ENCODE data around the gene DAAM2. TPM values are rescaled to one million over a fixed set of nuclear protein-coding genes. Genes with fewer than 3 reads are reported as not detected.

The DAAM2 gene
- polyA plus RNA-seq, 1 of the 3 experiments (the other 2 are of a cell fraction), result 0.20 TPM

- peaks cover 0 to 3% of the 10 kb centered on the region in 2 experiments; a peak in 2 of 4 replicates for H3K4me1 ChIP-seq (ENCODE audit: control insufficient read depth in 1 of 2, insufficient read depth in 2 of 2, low read depth in 1 of 2, low read length in 1 of 2)
- WGBS (ENCODE audit: low lambda C conversion rate), result 40% methylated on average over 5 of the region's 5 CpGs
- ChIA-PET POLR2A (no interaction called here), CTCF (interaction anchor here (1.4 kb wide), 1 partner anchor 11 kb away, joined by 3 read pairs; no protein-coding TSS in a partner anchor)
- no peaks in the 10 kb centered on the region for H3K79me2 ChIP-seq (ENCODE audit: insufficient read depth)
- no peaks in the 10 kb centered on the region for H4K20me1 ChIP-seq (ENCODE audit: insufficient read depth)
- no peaks in the 10 kb centered on the region for H3K27me3 ChIP-seq (ENCODE audit: insufficient read depth)
- no peak overlapping the region for H3K4me2 ChIP-seq
- H3K9ac ChIP-seq, result no peak overlapping the region
- TF ChIP-seq GABPA (IDR thresholded peaks at IDR 0.05; ENCODE audit: low read depth) (no peak), TAF1 (IDR thresholded peaks at IDR 0.05; ENCODE audit: borderline replicate concordance, low read depth, low read length) (no peak)
- no peaks in the 10 kb centered on the region for H3F3A ChIP-seq (replicated peaks; ENCODE audit: insufficient read depth)
- H2AFZ ChIP-seq (ENCODE audit: low read depth), result no peak overlapping the region
- no peaks in the 10 kb centered on the region for H3K36me3 ChIP-seq (replicated peaks in 1 of 2; ENCODE audit: control insufficient read depth in 1 of 2, insufficient read depth in 2 of 2, low read length in 1 of 2)
- H3K9me2 ChIP-seq, result no peaks in the 10 kb centered on the region
- no peak overlapping the region for H3K27ac ChIP-seq (ENCODE audit: low read depth in 2 of 2, low read length in 1 of 2)
- no peaks in the 10 kb centered on the region for H3K9me3 ChIP-seq
- no peak for DNase-seq
- no peak overlapping the region for H3K4me3 ChIP-seq (ENCODE audit: low read depth in 2 of 2, low read length in 1 of 2)
Measured at GRCh38 chr6:39948199-39948791, 156.1 kb downstream of the DAAM2 start.

- no peak overlapping the region for H3K4me3 ChIP-seq (ENCODE audit: low read depth in 2 of 2, low read length in 1 of 2)
- no peak for DNase-seq
- no peaks in the 10 kb centered on the region for H3K9me3 ChIP-seq
- H3K27ac ChIP-seq (ENCODE audit: low read depth in 2 of 2, low read length in 1 of 2), result no peak overlapping the region
- H3K4me1 ChIP-seq (ENCODE audit: control insufficient read depth in 1 of 2, insufficient read depth in 2 of 2, low read depth in 1 of 2, low read length in 1 of 2), result peaks cover 0 to 4% of the 10 kb centered on the region in 2 experiments; a peak in 2 of 4 replicates
- H3K9ac ChIP-seq, result no peak overlapping the region
- ChIA-PET CTCF (interaction anchor here (0.9 kb wide), 1 partner anchor 85 kb away, joined by 3 read pairs; no protein-coding TSS in a partner anchor), POLR2A (no interaction called here)
- H3K79me2 ChIP-seq (ENCODE audit: insufficient read depth), result no peaks in the 10 kb centered on the region
- no peaks in the 10 kb centered on the region for H3F3A ChIP-seq (replicated peaks; ENCODE audit: insufficient read depth)
- no peak overlapping the region for H2AFZ ChIP-seq (ENCODE audit: low read depth)
- no peaks in the 10 kb centered on the region for H3K36me3 ChIP-seq (replicated peaks in 1 of 2; ENCODE audit: control insufficient read depth in 1 of 2, insufficient read depth in 2 of 2, low read length in 1 of 2)
- no peaks in the 10 kb centered on the region for H4K20me1 ChIP-seq (ENCODE audit: insufficient read depth)
- no peak overlapping the region for H3K4me2 ChIP-seq
- no peaks in the 10 kb centered on the region for H3K9me2 ChIP-seq
- TF ChIP-seq NRF1 (IDR thresholded peaks at IDR 0.05; ENCODE audit: low read depth, low read length) (no peak), TEAD4 (IDR thresholded peaks at IDR 0.05; ENCODE audit: borderline replicate concordance, insufficient read depth) (no peak), SIN3A (IDR thresholded peaks at IDR 0.05; ENCODE audit: borderline replicate concordance, low read depth, low read length) (no peak), RAD21 (IDR thresholded peaks at IDR 0.05; ENCODE audit: low read length) (no peak), FOXM1 (IDR thresholded peaks at IDR 0.05; ENCODE audit: low read depth) (no peak), NFIC (IDR thresholded peaks at IDR 0.05; ENCODE audit: borderline replicate concordance) (no peak), RCOR1 (IDR thresholded peaks at IDR 0.05; ENCODE audit: low read length) (no peak), CHD2 (IDR thresholded peaks at IDR 0.05; ENCODE audit: low read length, partially characterized antibody) (no peak), MXI1 (IDR thresholded peaks at IDR 0.05; ENCODE audit: low read depth, low read length) (no peak), USF2 (IDR thresholded peaks at IDR 0.05; ENCODE audit: borderline replicate concordance, low read depth, low read length) (no peak), ELF1 (IDR thresholded peaks at IDR 0.05) (no peak)
- TF ChIP-seq, protein P1, sequence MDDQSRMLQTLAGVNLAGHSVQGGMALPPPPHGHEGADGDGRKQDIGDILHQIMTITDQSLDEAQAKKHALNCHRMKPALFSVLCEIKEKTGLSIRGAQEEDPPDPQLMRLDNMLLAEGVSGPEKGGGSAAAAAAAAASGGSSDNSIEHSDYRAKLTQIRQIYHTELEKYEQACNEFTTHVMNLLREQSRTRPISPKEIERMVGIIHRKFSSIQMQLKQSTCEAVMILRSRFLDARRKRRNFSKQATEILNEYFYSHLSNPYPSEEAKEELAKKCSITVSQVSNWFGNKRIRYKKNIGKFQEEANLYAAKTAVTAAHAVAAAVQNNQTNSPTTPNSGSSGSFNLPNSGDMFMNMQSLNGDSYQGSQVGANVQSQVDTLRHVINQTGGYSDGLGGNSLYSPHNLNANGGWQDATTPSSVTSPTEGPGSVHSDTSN (IDR thresholded peaks at IDR 0.05), result no peak
- TF ChIP-seq, protein P2, sequence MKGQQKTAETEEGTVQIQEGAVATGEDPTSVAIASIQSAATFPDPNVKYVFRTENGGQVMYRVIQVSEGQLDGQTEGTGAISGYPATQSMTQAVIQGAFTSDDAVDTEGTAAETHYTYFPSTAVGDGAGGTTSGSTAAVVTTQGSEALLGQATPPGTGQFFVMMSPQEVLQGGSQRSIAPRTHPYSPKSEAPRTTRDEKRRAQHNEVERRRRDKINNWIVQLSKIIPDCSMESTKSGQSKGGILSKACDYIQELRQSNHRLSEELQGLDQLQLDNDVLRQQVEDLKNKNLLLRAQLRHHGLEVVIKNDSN (IDR thresholded peaks at IDR 0.05; ENCODE audit: borderline replicate concordance, low read depth), result no peak
- TF ChIP-seq, protein P3, sequence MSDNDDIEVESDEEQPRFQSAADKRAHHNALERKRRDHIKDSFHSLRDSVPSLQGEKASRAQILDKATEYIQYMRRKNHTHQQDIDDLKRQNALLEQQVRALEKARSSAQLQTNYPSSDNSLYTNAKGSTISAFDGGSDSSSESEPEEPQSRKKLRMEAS (IDR thresholded peaks at IDR 0.05; ENCODE audit: low read depth), result no peak
- no peaks in the 10 kb centered on the region for H3K27me3 ChIP-seq (ENCODE audit: insufficient read depth)
Measured at GRCh38 chr6:39950125-39950720, 158.0 kb downstream of the DAAM2 start.
